PC-3 (cell line): ENCODE results near the gene RMDN2. TPM values are rescaled to one million over a fixed set of nuclear protein-coding genes. Genes with fewer than 3 reads are reported as not detected.
A peak's percentile ranks its signal among the peaks of the same experiment; 100 is the strongest.

ENCODE experiments used
- ATAC-seq: fragments of 200-7000 bp; cut with Tn5 transposase; 2 replicates; pipeline ENCODE4 v1.9.1; 2020; ENCODE audit warnings: mild to moderate bottlenecking, moderate library complexity
- BruUV-seq: library from RNA; stranded (reverse); fragments of 400-500 nt; replicated peaks from 2 replicates; lab custom pipeline; 2021; lab: Mats Ljungman, UMichigan
- CTCF ChIA-PET: fragments of 300-600 bp; sonication (Branson Sonifier 250); formaldehyde crosslinking; loops from one replicate; lab custom pipeline; 2022; ENCODE audit warnings: antibody characterized with exemption; lab: Charles Lee
- POLR2A ChIA-PET: fragments of 300-600 bp; sonication (Branson Sonifier 250); formaldehyde crosslinking; loops from one replicate; lab custom pipeline; 2022; ENCODE audit warnings: antibody characterized with exemption; ENCODE audit not compliant: unreplicated experiment; lab: Charles Lee
- DNase-seq: peaks from one replicate; pipeline ENCODE4 v3.0.0-alpha.2; 2015
- H2AFZ ChIP-seq: fragments of 300-600 bp; sonication (generic); 2 replicates; pipeline ENCODE4 v1.6.0; 2016; ENCODE audit warnings: antibody characterized with exemption, low read length
- H3F3A ChIP-seq: fragments of 300-600 bp; sonication (generic); one replicate; pipeline ENCODE4 v1.6.0; 2017; ENCODE audit warnings: antibody characterized with exemption, low read length, control low read depth, mild to moderate bottlenecking; ENCODE audit not compliant: unreplicated experiment
- H3K27ac ChIP-seq: fragments of 300-600 bp; sonication (generic); 2 replicates; pipeline ENCODE4 v1.5.1; 2016; ENCODE audit warnings: mild to moderate bottlenecking, low read length
- H3K27me3 ChIP-seq: fragments of 300-600 bp; sonication (generic); 2 replicates; pipeline ENCODE4 v1.6.1; 2016; ENCODE audit warnings: low read length, mixed read lengths
- H3K36me3 ChIP-seq: fragments of 300-600 bp; sonication (generic); 2 replicates; pipeline ENCODE4 v1.6.1; 2016; ENCODE audit warnings: low read depth, mixed run types, low read length, mixed read lengths
- H3K4me1 ChIP-seq: fragments of 300-600 bp; sonication (generic); 2 replicates; pipeline ENCODE4 v1.5.1; 2016; ENCODE audit warnings: low read length; ENCODE audit not compliant: insufficient read depth
- H3K4me2 ChIP-seq: fragments of 300-600 bp; sonication (generic); 2 replicates; pipeline ENCODE4 v1.6.0; 2016; ENCODE audit warnings: low read length
- H3K4me3 ChIP-seq: fragments of 300-600 bp; sonication (generic); 2 replicates; pipeline ENCODE4 v1.5.1; 2016; ENCODE audit warnings: mild to moderate bottlenecking, low read length, mixed read lengths
- H3K79me2 ChIP-seq: fragments of 300-600 bp; sonication (generic); 2 replicates; pipeline ENCODE4 v1.6.1; 2017; ENCODE audit warnings: low read length, mixed read lengths
- H3K9ac ChIP-seq: fragments of 300-600 bp; sonication (generic); 2 replicates; pipeline ENCODE4 v1.6.0; 2016; ENCODE audit warnings: mild to moderate bottlenecking, low read length
- H3K9me2 ChIP-seq: fragments of 300-600 bp; sonication (generic); replicated peaks from 2 replicates; pipeline ENCODE4 v1.6.1; 2016; ENCODE audit warnings: mixed run types, low read length, mixed read lengths
- H3K9me3 ChIP-seq: fragments of 300-600 bp; sonication (generic); 2 replicates; pipeline ENCODE4 v1.6.1; 2016; ENCODE audit warnings: low read length, mixed read lengths
- H4K20me1 ChIP-seq: fragments of 300-600 bp; sonication (generic); 2 replicates; pipeline ENCODE4 v1.6.1; 2016; ENCODE audit warnings: low read length, mixed read lengths
- EZH2 ChIP-seq: fragments of 300-600 bp; sonication (generic); IDR thresholded peaks from one replicate; pipeline ENCODE4 v1.6.1; 2017; ENCODE audit warnings: antibody characterized with exemption, mild to moderate bottlenecking, low read length; ENCODE audit not compliant: unreplicated experiment
- EZH2phosphoT487 ChIP-seq: fragments of 300-600 bp; sonication (generic); IDR thresholded peaks from 2 replicates; pipeline ENCODE4 v1.6.1; 2018; ENCODE audit warnings: mild to moderate bottlenecking, antibody characterized with exemption, low read length, borderline replicate concordance
- intact Hi-C: fragments of 100-400 bp; cut with micrococcal nuclease; formaldehyde crosslinking; loops from 2 replicates; pipeline ENCODE4 v1.9.0; 2023
- total RNA-seq: library from RNA; depleted of rRNA; stranded (reverse); fragments of >200 nt; gene quantifications from 2 replicates; pipeline ENCODE4 v1.2.3, GENCODE V29; 2014
- TF ChIP-seq, protein P1 (sequence below): fragments of 300-600 bp; sonication (generic); conservative IDR thresholded peaks from 2 replicates; pipeline ENCODE4 v1.5.1; 2017; ENCODE audit warnings: antibody characterized with exemption, low read depth, mild to moderate bottlenecking, low read length

RMDN2 gene
- total RNA-seq, 1 experiment from 2014 or later = 2.6 TPM

DNA sequence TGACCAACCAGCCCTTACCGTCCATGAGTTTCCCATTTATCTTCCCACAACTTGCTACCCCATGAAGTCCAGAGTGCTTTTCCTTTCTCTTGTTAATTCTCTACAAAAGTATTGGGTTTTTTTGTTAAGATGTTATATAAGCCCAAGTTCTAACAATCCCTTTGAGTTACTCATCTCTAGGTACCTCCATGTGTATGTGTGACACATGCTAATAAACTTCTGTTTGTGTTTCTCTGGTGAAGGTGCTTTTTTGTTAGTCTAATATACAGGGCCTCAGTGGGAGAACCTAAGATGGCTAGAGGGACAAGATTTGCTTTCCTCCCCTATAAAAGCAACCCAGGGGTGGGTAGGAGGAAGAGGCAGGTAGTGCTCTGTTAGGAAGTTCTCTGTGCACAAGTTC lies 31.8 kb upstream of the RMDN2 start:
- intact Hi-C loops = loop anchor here (5.0 kb wide), 2 partner anchors 496 to 726 kb away; no protein-coding TSS in a partner anchor
- POLR2A ChIA-PET = no interaction called here

DNA sequence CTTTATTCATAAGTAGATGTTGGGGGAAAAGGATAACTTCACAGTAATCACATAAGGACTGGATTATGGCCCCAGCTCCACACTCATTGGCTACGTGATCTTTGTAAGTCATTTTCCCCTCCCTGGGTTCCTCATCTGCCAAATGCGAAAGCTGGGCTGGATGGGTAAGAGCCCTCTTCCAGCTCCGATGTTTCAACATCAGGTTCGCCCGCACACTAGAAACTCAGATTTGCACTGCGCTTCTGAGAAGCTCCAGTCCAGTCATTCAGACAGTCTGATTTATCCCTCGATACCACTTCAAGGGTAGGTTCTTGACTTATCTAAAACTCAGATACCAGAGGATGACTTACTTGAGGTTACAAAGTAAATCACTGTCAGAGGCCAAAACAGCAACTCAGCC lies 31.0 kb upstream of the RMDN2 start:
- intact Hi-C loops = loop anchor here (5.0 kb wide), 2 partner anchors 497 to 727 kb away; no protein-coding TSS in a partner anchor

More for the DNA sequence above, 31.8 kb upstream of the RMDN2 start:
- TF ChIP-seq, protein P1, sequence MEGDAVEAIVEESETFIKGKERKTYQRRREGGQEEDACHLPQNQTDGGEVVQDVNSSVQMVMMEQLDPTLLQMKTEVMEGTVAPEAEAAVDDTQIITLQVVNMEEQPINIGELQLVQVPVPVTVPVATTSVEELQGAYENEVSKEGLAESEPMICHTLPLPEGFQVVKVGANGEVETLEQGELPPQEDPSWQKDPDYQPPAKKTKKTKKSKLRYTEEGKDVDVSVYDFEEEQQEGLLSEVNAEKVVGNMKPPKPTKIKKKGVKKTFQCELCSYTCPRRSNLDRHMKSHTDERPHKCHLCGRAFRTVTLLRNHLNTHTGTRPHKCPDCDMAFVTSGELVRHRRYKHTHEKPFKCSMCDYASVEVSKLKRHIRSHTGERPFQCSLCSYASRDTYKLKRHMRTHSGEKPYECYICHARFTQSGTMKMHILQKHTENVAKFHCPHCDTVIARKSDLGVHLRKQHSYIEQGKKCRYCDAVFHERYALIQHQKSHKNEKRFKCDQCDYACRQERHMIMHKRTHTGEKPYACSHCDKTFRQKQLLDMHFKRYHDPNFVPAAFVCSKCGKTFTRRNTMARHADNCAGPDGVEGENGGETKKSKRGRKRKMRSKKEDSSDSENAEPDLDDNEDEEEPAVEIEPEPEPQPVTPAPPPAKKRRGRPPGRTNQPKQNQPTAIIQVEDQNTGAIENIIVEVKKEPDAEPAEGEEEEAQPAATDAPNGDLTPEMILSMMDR = no peak
- no peak for TF ChIP-seq EZH2
- TF ChIP-seq EZH2phosphoT487 = no peak
- H3F3A ChIP-seq = no peaks in the 10 kb centered on the region
- H3K27me3 ChIP-seq = no peaks in the 10 kb centered on the region
- H3K9ac ChIP-seq = no peak overlapping the region
- no peaks in the 10 kb centered on the region for H3K9me3 ChIP-seq
- DNase-seq (peak; percentile 44), ATAC-seq (peak; percentile 65)
- no peak overlapping the region for H3K4me3 ChIP-seq
- no peak overlapping the region for H3K4me2 ChIP-seq
- no peak overlapping the region for H2AFZ ChIP-seq
- no peaks in the 10 kb centered on the region for H3K9me2 ChIP-seq
- no peaks in the 10 kb centered on the region for H3K36me3 ChIP-seq
- H3K27ac ChIP-seq = no peak overlapping the region
- no peaks in the 10 kb centered on the region for H4K20me1 ChIP-seq
- BruUV-seq = no TSS peak
- no peaks in the 10 kb centered on the region for H3K4me1 ChIP-seq
- H3K79me2 ChIP-seq = no peaks in the 10 kb centered on the region
- CTCF ChIA-PET = no interaction called here

DNA sequence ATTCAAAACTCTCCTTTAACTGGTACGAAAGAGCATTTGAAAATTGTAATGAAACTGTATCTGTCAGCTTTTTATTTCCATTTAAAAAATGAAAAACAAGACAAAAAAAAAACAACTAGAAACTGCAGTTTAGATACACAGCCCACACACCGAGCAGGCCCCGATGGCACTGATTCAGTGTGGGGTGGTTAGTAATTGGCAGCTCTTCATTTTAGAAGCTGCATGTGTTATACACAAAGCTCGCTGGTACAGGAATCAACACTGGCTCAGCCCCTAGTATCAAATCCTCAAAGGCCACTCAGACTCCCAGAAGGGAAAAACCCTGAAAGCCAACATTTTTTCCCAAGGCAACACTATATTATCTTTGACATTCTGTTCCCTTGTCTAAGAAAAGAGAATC lies 30.5 kb upstream of the RMDN2 start:
- H3K9ac ChIP-seq = no peak overlapping the region
- ChIA-PET POLR2A (no interaction called here), CTCF (interaction anchor here (0.6 kb wide), 1 partner anchor 19 kb away, joined by 4 read pairs; no protein-coding TSS in a partner anchor)
- H3K9me2 ChIP-seq = no peaks in the 10 kb centered on the region
- H3K4me1 ChIP-seq = no peaks in the 10 kb centered on the region
- H3K36me3 ChIP-seq = no peaks in the 10 kb centered on the region
- no peaks in the 10 kb centered on the region for H3K79me2 ChIP-seq
- no peak for ATAC-seq
- no peak overlapping the region for H2AFZ ChIP-seq
- no peak for DNase-seq
- no TSS peak for BruUV-seq
- TF ChIP-seq, protein P1 = no peak
- TF ChIP-seq EZH2 (no peak), EZH2phosphoT487 (no peak)
- no peaks in the 10 kb centered on the region for H3F3A ChIP-seq
- no peaks in the 10 kb centered on the region for H3K27me3 ChIP-seq
- H3K9me3 ChIP-seq = no peaks in the 10 kb centered on the region
- H3K4me2 ChIP-seq = no peak overlapping the region
- no peak overlapping the region for H3K27ac ChIP-seq
- intact Hi-C loops = loop anchor here (5.0 kb wide), 2 partner anchors 497 to 727 kb away; no protein-coding TSS in a partner anchor
- H3K4me3 ChIP-seq = no peak overlapping the region
- H4K20me1 ChIP-seq = no peaks in the 10 kb centered on the region

More for the DNA sequence above, 31.0 kb upstream of the RMDN2 start:
- TF ChIP-seq, protein P1 = no peak
- TF ChIP-seq EZH2phosphoT487 = no peak
- Histone ChIP-seq H3K9me3 (no peaks in the 10 kb centered on the region), H3K4me2 (no peak overlapping the region), H2AFZ (no peak overlapping the region), H4K20me1 (no peaks in the 10 kb centered on the region), H3K27me3 (no peaks in the 10 kb centered on the region), H3K9me2 (no peaks in the 10 kb centered on the region), H3K9ac (no peak overlapping the region), H3K36me3 (no peaks in the 10 kb centered on the region), H3F3A (no peaks in the 10 kb centered on the region), H3K4me1 (no peaks in the 10 kb centered on the region), H3K4me3 (no peak overlapping the region), H3K79me2 (no peaks in the 10 kb centered on the region), H3K27ac (no peak overlapping the region)
- no peak for DNase-seq
- ChIA-PET CTCF (interaction anchor here (0.6 kb wide), 1 partner anchor 18 kb away, joined by 4 read pairs; no protein-coding TSS in a partner anchor), POLR2A (no interaction called here)
- no peak for ATAC-seq
- BruUV-seq = no TSS peak
